Activated T-cell treated with anti-CD3 and anti-CD28 coated beads, Interleukin-2, amount 50 U/mL, for 4 hours (primary cell): ENCODE data around the gene HDGFL3. TPM values are rescaled to one million over a fixed set of nuclear protein-coding genes. Genes with fewer than 3 reads are reported as not detected.

Experiments
- ATAC-seq, 2 donors: fragments of 200-7000 bp; cut with Tn5 transposase; one replicate each; pipeline ENCODE4 v1.10.0; 2021
- DNase-seq: peaks from one replicate; pipeline ENCODE4 v3.0.0-alpha.2; 2020
- H3K27me3 Mint-ChIP-seq: one replicate; pipeline ENCODE4 v1.8.0; 2021; ENCODE audit warnings: low read depth, mixed read lengths
- H3K36me3 Mint-ChIP-seq: one replicate; pipeline ENCODE4 v1.8.0; 2022; ENCODE audit warnings: mixed read lengths; ENCODE audit not compliant: insufficient read depth
- H3K4me1 Mint-ChIP-seq: one replicate; pipeline ENCODE4 v1.8.0; 2021; ENCODE audit warnings: low read depth, mixed read lengths
- H3K4me3 Mint-ChIP-seq: one replicate; pipeline ENCODE4 v1.8.0; 2021; ENCODE audit warnings: mild to moderate bottlenecking, moderate library complexity, mixed read lengths
- H3K9me3 Mint-ChIP-seq: one replicate; pipeline ENCODE4 v1.8.0; 2021; ENCODE audit warnings: mixed read lengths
- total RNA-seq, 3 donors: library from RNA; stranded (reverse); gene quantifications; one replicate each; pipeline ENCODE4 v1.2.1, GENCODE V29; 2021

HDGFL3 gene
- total RNA-seq, 3 donors from 2014 or later, result 3.4 to 10.9 (median 3.9) TPM

- peaks cover 16% of the 10 kb centered on the region for H3K4me1 Mint-ChIP-seq
- H3K27me3 Mint-ChIP-seq, result peaks cover 40% of the 10 kb centered on the region
- no peak overlapping the region for H3K4me3 Mint-ChIP-seq
- H3K9me3 Mint-ChIP-seq, result no peaks in the 10 kb centered on the region
- H3K36me3 Mint-ChIP-seq, result peaks cover 1% of the 10 kb centered on the region
- DNase-seq (no peak), ATAC-seq (no peak)
Measured at GRCh38 chr15:83111149-83111548, 96.5 kb downstream of the HDGFL3 start.

GRCh38 chr15:83110381-83110780 is 97.2 kb downstream of the HDGFL3 start:
- peaks cover 45% of the 10 kb centered on the region for H3K27me3 Mint-ChIP-seq

GRCh38 chr15:83109532-83109931 is 98.1 kb downstream of the HDGFL3 start:
- DNase-seq (no peak), ATAC-seq (no peak)
- Mint-ChIP-seq H3K4me3 (no peak overlapping the region), H3K36me3 (no peaks in the 10 kb centered on the region), H3K4me1 (peaks cover 16% of the 10 kb centered on the region), H3K27me3 (peaks cover 49% of the 10 kb centered on the region), H3K9me3 (no peaks in the 10 kb centered on the region)

More at GRCh38 chr15:83110381-83110780, 97.2 kb downstream of the HDGFL3 start:
- ATAC-seq, result no peak
- no peak for DNase-seq
- Mint-ChIP-seq H3K4me3 (no peak overlapping the region), H3K36me3 (no peaks in the 10 kb centered on the region), H3K9me3 (no peaks in the 10 kb centered on the region), H3K4me1 (peaks cover 16% of the 10 kb centered on the region)

GRCh38 chr15:83108266-83109219 is 99.1 kb downstream of the HDGFL3 start:
- Mint-ChIP-seq H3K4me1 (peaks cover 16% of the 10 kb centered on the region), H3K36me3 (no peaks in the 10 kb centered on the region), H3K9me3 (no peaks in the 10 kb centered on the region), H3K4me3 (peak overlapping the region; percentile 80), H3K27me3 (peaks cover 58% of the 10 kb centered on the region)
- DNase-seq (no peak), ATAC-seq (peak; percentile 28 to 33)

GRCh38 chr15:83107841-83108181 is 99.8 kb downstream of the HDGFL3 start:
- Mint-ChIP-seq H3K36me3 (no peaks in the 10 kb centered on the region), H3K4me1 (peaks cover 16% of the 10 kb centered on the region), H3K4me3 (peak overlapping the region; percentile 80), H3K27me3 (peaks cover 58% of the 10 kb centered on the region), H3K9me3 (no peaks in the 10 kb centered on the region)
- ATAC-seq, result peak; percentile 20 to 29
- DNase-seq, result no peak

- H3K27me3 Mint-ChIP-seq, result peaks cover 61% of the 10 kb centered on the region
- peak; percentile 54 to 70 for ATAC-seq
- no peaks in the 10 kb centered on the region for H3K36me3 Mint-ChIP-seq
- H3K4me1 Mint-ChIP-seq, result peaks cover 16% of the 10 kb centered on the region
- no peak for DNase-seq
- peak within 1 kb of the TSS; percentile 80 for H3K4me3 Mint-ChIP-seq
- no peaks in the 10 kb centered on the region for H3K9me3 Mint-ChIP-seq
Measured at GRCh38 chr15:83106994-83107840, 100.4 kb downstream of the HDGFL3 start, which contains the start of gene TM6SF1. Gene TM6SF1 (plus strand): TSS chr15:83107645. CDS start chr15:83107681, 36 bp downstream.

GRCh38 chr15:83105440-83105839 is 102.2 kb downstream of the HDGFL3 start:
- Mint-ChIP-seq H3K4me3 (peak overlapping the region; percentile 27), H3K27me3 (peaks cover 53% of the 10 kb centered on the region), H3K4me1 (peaks cover 16% of the 10 kb centered on the region), H3K36me3 (no peaks in the 10 kb centered on the region), H3K9me3 (no peaks in the 10 kb centered on the region)
- ATAC-seq, result no peak
- no peak for DNase-seq

- Mint-ChIP-seq H3K27me3 (peaks cover 41% of the 10 kb centered on the region), H3K36me3 (no peaks in the 10 kb centered on the region), H3K9me3 (no peaks in the 10 kb centered on the region), H3K4me1 (peaks cover 15% of the 10 kb centered on the region), H3K4me3 (no peak overlapping the region)
- no peak for DNase-seq
- no peak for ATAC-seq
Measured at GRCh38 chr15:83104141-83104540, 103.5 kb downstream of the HDGFL3 start.

GRCh38 chr15:83102346-83102745 is 105.3 kb downstream of the HDGFL3 start:
- peaks cover 28% of the 10 kb centered on the region for H3K27me3 Mint-ChIP-seq
- DNase-seq, result no peak
- peaks cover 3% of the 10 kb centered on the region for H3K4me1 Mint-ChIP-seq
- H3K9me3 Mint-ChIP-seq, result peaks cover 6% of the 10 kb centered on the region
- H3K4me3 Mint-ChIP-seq, result no peak overlapping the region
- ATAC-seq, result no peak
- H3K36me3 Mint-ChIP-seq, result no peaks in the 10 kb centered on the region

GRCh38 chr15:83100097-83100646 is 107.5 kb downstream of the HDGFL3 start:
- DNase-seq (no peak), ATAC-seq (no peak)
- peaks cover 10% of the 10 kb centered on the region for H3K9me3 Mint-ChIP-seq
- H3K4me3 Mint-ChIP-seq, result no peak overlapping the region
- H3K36me3 Mint-ChIP-seq, result no peaks in the 10 kb centered on the region
- peaks cover 17% of the 10 kb centered on the region for H3K27me3 Mint-ChIP-seq
- H3K4me1 Mint-ChIP-seq, result no peaks in the 10 kb centered on the region

- no peak for ATAC-seq
- Mint-ChIP-seq H3K36me3 (no peaks in the 10 kb centered on the region), H3K4me1 (no peaks in the 10 kb centered on the region), H3K4me3 (no peak overlapping the region), H3K9me3 (peaks cover 10% of the 10 kb centered on the region), H3K27me3 (peaks cover 11% of the 10 kb centered on the region)
- DNase-seq, result no peak
Measured at GRCh38 chr15:83099290-83099689, 108.3 kb downstream of the HDGFL3 start.

GRCh38 chr15:83098079-83098478 is 109.5 kb downstream of the HDGFL3 start:
- H3K36me3 Mint-ChIP-seq, result no peaks in the 10 kb centered on the region
- DNase-seq, result no peak
- H3K9me3 Mint-ChIP-seq, result peaks cover 10% of the 10 kb centered on the region
- H3K4me3 Mint-ChIP-seq, result no peak overlapping the region
- no peak for ATAC-seq
- H3K27me3 Mint-ChIP-seq, result peaks cover 5% of the 10 kb centered on the region
- no peaks in the 10 kb centered on the region for H3K4me1 Mint-ChIP-seq

- no peak for ATAC-seq
- DNase-seq, result no peak
- Mint-ChIP-seq H3K4me3 (no peak overlapping the region), H3K27me3 (no peaks in the 10 kb centered on the region), H3K4me1 (peaks cover 6% of the 10 kb centered on the region), H3K9me3 (peaks cover 10% of the 10 kb centered on the region), H3K36me3 (no peaks in the 10 kb centered on the region)
Measured at GRCh38 chr15:83094583-83094982, 113.0 kb downstream of the HDGFL3 start.

- Mint-ChIP-seq H3K9me3 (peaks cover 4% of the 10 kb centered on the region), H3K36me3 (no peaks in the 10 kb centered on the region), H3K27me3 (no peaks in the 10 kb centered on the region), H3K4me1 (peaks cover 6% of the 10 kb centered on the region), H3K4me3 (no peak overlapping the region)
- ATAC-seq, result no peak
- DNase-seq, result no peak
Measured at GRCh38 chr15:83092309-83092976, 115.2 kb downstream of the HDGFL3 start.
